Fibroblast of lung (primary cell): ENCODE measurements around the gene GALNT7.

ENCODE experiments used
- EZH2 ChIP-seq: IDR thresholded peaks from 2 replicates; pipeline ENCODE4 v1.5.1; 2012; ENCODE audit warnings: low read length, control low read depth, mild to moderate bottlenecking; ENCODE audit errors: missing control alignments
- TF ChIP-seq, protein P1 (sequence below), 2 donors: IDR thresholded peaks in 1 of 2; conservative IDR thresholded peaks in 1 of 2; 1 replicate in 1 of 2; 2 replicates in 1 of 2; pipeline ENCODE4 v1.5.1; 2011 to 2012; ENCODE audit warnings: low read length in 2 of 2, control low read depth in 1 of 2, inconsistent platforms in 1 of 2, low read depth in 1 of 2, mild to moderate bottlenecking in 1 of 2

DNA sequence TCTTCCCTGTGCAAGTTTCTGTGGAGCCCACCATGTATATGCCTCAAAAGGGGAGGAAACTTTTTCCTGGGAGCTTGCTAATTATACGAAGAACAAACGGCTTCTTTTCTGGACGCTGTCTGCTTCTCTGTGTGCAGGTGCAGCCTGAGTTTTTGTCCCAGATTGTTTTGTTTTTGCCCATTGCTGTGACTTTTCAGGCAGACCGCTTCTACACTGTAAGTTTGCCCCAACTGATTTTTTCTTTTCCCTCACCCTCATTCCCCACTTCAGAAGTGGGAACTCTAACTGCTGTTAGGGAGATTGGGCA lies 113.6 kb downstream of the GALNT7 start:
- TF ChIP-seq EZH2 = no peak
- TF ChIP-seq, protein P1, sequence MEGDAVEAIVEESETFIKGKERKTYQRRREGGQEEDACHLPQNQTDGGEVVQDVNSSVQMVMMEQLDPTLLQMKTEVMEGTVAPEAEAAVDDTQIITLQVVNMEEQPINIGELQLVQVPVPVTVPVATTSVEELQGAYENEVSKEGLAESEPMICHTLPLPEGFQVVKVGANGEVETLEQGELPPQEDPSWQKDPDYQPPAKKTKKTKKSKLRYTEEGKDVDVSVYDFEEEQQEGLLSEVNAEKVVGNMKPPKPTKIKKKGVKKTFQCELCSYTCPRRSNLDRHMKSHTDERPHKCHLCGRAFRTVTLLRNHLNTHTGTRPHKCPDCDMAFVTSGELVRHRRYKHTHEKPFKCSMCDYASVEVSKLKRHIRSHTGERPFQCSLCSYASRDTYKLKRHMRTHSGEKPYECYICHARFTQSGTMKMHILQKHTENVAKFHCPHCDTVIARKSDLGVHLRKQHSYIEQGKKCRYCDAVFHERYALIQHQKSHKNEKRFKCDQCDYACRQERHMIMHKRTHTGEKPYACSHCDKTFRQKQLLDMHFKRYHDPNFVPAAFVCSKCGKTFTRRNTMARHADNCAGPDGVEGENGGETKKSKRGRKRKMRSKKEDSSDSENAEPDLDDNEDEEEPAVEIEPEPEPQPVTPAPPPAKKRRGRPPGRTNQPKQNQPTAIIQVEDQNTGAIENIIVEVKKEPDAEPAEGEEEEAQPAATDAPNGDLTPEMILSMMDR (conservative IDR thresholded peaks at IDR 0.05 in 1 of 2, IDR thresholded peaks at IDR 0.05 in 1 of 2; ENCODE audit: low read depth in 1 of 2, low read length in 2 of 2) = no peak
